ENCODE measurements around the gene MST1R.
"Not testable (repeated sequence)": the region's sequence is repeated elsewhere in the genome, so short reads cannot be mapped to it uniquely, and the experiment has no call there.

Gene MST1R

GRCh38 chr3:49911611-49912010, 7.9 kb upstream of the MST1R start:
- DNase-seq (ENCODE audit: low read depth): no peak

- DNase-seq (ENCODE audit: low read depth): no peak
These were observed 7.4 kb upstream of the MST1R start for GRCh38 chr3:49911124-49911420.

- no peak for DNase-seq (ENCODE audit: low read depth)
These were observed 6.9 kb upstream of the MST1R start for GRCh38 chr3:49910409-49911123.

GRCh38 chr3:49908373-49909199, 4.9 kb upstream of the MST1R start:
- DNase-seq (ENCODE audit: low read depth): no peak

- peak; percentile 33 for DNase-seq (ENCODE audit: low read depth)
These were observed 2.5 kb upstream of the MST1R start for GRCh38 chr3:49906073-49906743.

- not testable (repeated sequence) for DNase-seq (ENCODE audit: low read depth)
These were observed 775 bp upstream of the MST1R start for GRCh38 chr3:49904448-49904847.

GRCh38 chr3:49902511-49903345, 945 bp downstream of the MST1R start:
- no peak for DNase-seq (ENCODE audit: low read depth)

GRCh38 chr3:49901366-49902339, 2.0 kb downstream of the MST1R start:
- peak; percentile 18 for DNase-seq (ENCODE audit: low read depth)

- peak; percentile 14 for DNase-seq (ENCODE audit: low read depth)
These were observed 3.1 kb downstream of the MST1R start for GRCh38 chr3:49900491-49901153.

- DNase-seq (ENCODE audit: low read depth): no peak
These were observed 3.9 kb downstream of the MST1R start for GRCh38 chr3:49899815-49900214.

GRCh38 chr3:49898991-49899390, 4.7 kb downstream of the MST1R start:
- DNase-seq (ENCODE audit: low read depth): no peak

GRCh38 chr3:49896345-49896744, 7.3 kb downstream of the MST1R start:
- DNase-seq (ENCODE audit: low read depth): no peak

GRCh38 chr3:49895791-49896190, 7.9 kb downstream of the MST1R start:
- DNase-seq (ENCODE audit: low read depth): no peak

- DNase-seq (ENCODE audit: low read depth): no peak
These were observed 14.4 kb downstream of the MST1R start for GRCh38 chr3:49889296-49889695.

- DNase-seq (ENCODE audit: low read depth): no peak
These were observed 16.8 kb downstream of the MST1R start for GRCh38 chr3:49886922-49887265.

GRCh38 chr3:49883998-49884397, 19.7 kb downstream of the MST1R start:
- DNase-seq (ENCODE audit: low read depth): no peak

GRCh38 chr3:49882166-49882565, 21.5 kb downstream of the MST1R start:
- peak; percentile 11 for DNase-seq (ENCODE audit: low read depth)

GRCh38 chr3:49880581-49881315, 22.9 kb downstream of the MST1R start:
- no peak for DNase-seq (ENCODE audit: low read depth)

- no peak for DNase-seq (ENCODE audit: low read depth)
These were observed 24.0 kb downstream of the MST1R start for GRCh38 chr3:49879721-49880120.

GRCh38 chr3:49878686-49879085, 25.0 kb downstream of the MST1R start:
- DNase-seq (ENCODE audit: low read depth): no peak

Data from iris pigment epithelial cell (primary cell).